ENCODE data around the gene THBD.

The THBD gene

DNA sequence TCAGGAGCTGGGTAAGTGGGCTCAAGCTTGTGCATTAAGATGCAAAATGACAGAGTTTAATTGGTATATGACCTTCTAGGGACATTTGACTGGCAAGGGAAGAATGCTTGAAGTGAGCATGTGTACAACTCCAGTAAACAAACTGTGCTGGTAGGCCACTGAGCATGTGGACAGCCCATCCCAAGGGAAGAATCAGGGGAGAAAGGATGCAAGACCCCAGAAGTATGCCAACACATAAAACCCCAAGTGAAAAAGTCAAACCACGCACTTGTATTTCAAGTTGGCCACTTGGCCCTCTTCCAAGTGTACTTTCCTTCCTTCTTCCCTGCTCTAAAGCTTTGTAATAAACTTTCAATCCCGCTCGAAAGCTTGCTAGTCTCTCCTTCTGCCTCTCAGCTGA lies 10.4 kb upstream of the THBD start:
- Histone ChIP-seq H3K36me3 (ENCODE audit: low read depth) (no peaks in the 10 kb centered on the region), H3K4me3 (ENCODE audit: severe bottlenecking) (no peak overlapping the region), H3K9me3 (ENCODE audit: severe bottlenecking) (no peaks in the 10 kb centered on the region), H3K27ac (ENCODE audit: poor library complexity, severe bottlenecking) (no peak overlapping the region), H3K4me1 (ENCODE audit: insufficient read depth, poor library complexity, severe bottlenecking) (no peaks in the 10 kb centered on the region), H3K27me3 (ENCODE audit: insufficient read depth, poor library complexity, severe bottlenecking) (no peaks in the 10 kb centered on the region)
- no peak for DNase-seq (ENCODE audit: low spot score)
- TF ChIP-seq, protein P1, sequence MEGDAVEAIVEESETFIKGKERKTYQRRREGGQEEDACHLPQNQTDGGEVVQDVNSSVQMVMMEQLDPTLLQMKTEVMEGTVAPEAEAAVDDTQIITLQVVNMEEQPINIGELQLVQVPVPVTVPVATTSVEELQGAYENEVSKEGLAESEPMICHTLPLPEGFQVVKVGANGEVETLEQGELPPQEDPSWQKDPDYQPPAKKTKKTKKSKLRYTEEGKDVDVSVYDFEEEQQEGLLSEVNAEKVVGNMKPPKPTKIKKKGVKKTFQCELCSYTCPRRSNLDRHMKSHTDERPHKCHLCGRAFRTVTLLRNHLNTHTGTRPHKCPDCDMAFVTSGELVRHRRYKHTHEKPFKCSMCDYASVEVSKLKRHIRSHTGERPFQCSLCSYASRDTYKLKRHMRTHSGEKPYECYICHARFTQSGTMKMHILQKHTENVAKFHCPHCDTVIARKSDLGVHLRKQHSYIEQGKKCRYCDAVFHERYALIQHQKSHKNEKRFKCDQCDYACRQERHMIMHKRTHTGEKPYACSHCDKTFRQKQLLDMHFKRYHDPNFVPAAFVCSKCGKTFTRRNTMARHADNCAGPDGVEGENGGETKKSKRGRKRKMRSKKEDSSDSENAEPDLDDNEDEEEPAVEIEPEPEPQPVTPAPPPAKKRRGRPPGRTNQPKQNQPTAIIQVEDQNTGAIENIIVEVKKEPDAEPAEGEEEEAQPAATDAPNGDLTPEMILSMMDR (IDR thresholded peaks at IDR 0.05; ENCODE audit: poor library complexity, severe bottlenecking), result no peak
- ATAC-seq (ENCODE audit: low read depth), result no peak

DNA sequence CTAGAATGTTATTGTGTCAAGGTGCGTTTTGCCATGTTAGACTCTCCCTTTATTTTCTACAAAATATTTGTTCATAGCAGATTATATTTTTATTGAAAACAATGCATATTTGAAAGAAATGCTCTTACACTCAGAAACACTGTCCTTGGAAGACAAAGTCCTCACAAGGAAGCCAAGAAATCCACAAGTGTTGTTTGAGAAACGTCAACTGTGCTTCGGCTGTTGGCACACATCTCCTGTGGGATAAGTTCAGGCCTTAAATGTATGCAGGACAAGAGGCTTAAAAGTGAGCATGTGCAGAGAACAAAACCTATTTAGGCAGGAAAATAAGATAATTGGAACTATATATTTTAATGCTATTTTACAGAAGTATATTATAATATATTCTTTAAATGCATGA lies 9.5 kb upstream of the THBD start:
- ATAC-seq (ENCODE audit: low read depth) (no peak), DNase-seq (ENCODE audit: low spot score) (no peak)
- H3K27ac ChIP-seq (ENCODE audit: poor library complexity, severe bottlenecking), result no peak overlapping the region
- H3K27me3 ChIP-seq (ENCODE audit: insufficient read depth, poor library complexity, severe bottlenecking), result no peaks in the 10 kb centered on the region
- no peaks in the 10 kb centered on the region for H3K4me1 ChIP-seq (ENCODE audit: insufficient read depth, poor library complexity, severe bottlenecking)
- H3K4me3 ChIP-seq (ENCODE audit: severe bottlenecking), result no peak overlapping the region
- H3K36me3 ChIP-seq (ENCODE audit: low read depth), result no peaks in the 10 kb centered on the region
- H3K9me3 ChIP-seq (ENCODE audit: severe bottlenecking), result no peaks in the 10 kb centered on the region
- TF ChIP-seq, protein P1 (IDR thresholded peaks at IDR 0.05; ENCODE audit: poor library complexity, severe bottlenecking), result no peak

DNA sequence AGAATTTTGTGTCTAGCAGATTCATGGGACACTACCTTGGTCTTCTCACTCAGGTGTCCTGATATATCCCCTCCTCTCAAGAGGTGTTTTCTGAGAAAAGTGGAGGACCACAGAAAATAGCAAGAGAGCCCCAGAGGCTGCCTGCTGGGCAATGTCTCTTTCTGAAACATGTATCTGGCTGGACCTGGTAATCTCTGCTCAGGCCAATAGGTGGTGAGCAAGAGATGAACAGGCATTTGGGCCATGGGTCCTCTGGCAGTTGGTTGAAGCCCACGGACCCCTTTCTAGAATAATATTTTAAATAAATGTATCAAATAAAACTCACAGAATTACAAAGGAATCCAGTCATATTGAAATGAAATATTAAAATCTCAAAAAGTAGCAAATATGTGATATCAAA lies 8.8 kb upstream of the THBD start:
- TF ChIP-seq, protein P1 (IDR thresholded peaks at IDR 0.05; ENCODE audit: poor library complexity, severe bottlenecking), result peak; percentile 19
- no peak overlapping the region for H3K4me3 ChIP-seq (ENCODE audit: severe bottlenecking)
- no peaks in the 10 kb centered on the region for H3K9me3 ChIP-seq (ENCODE audit: severe bottlenecking)
- no peaks in the 10 kb centered on the region for H3K27me3 ChIP-seq (ENCODE audit: insufficient read depth, poor library complexity, severe bottlenecking)
- H3K27ac ChIP-seq (ENCODE audit: poor library complexity, severe bottlenecking), result no peak overlapping the region
- H3K36me3 ChIP-seq (ENCODE audit: low read depth), result no peaks in the 10 kb centered on the region
- no peak for ATAC-seq (ENCODE audit: low read depth)
- DNase-seq (ENCODE audit: low spot score), result no peak
- no peaks in the 10 kb centered on the region for H3K4me1 ChIP-seq (ENCODE audit: insufficient read depth, poor library complexity, severe bottlenecking)

DNA sequence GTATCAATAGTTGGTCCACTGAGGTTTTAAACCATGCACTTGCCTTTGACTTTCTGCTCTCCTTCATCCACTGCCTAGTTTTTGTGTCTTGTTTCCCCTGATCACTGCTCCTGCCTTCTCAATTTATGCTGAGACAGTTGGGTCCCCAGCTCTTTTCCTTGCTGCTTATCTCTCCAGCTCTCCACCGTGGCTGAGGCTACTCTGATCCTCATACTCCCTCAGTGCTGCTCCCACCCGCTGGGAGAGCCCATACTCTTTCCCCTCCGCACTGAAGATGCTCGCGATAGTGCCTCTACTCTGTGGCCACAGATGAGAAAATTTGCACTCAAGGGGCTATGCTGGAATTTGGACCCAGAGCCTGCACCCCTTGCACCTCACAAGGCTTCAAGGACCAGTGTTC lies 3.4 kb upstream of the THBD start:
- no peaks in the 10 kb centered on the region for H3K36me3 ChIP-seq (ENCODE audit: low read depth)
- no peak for DNase-seq (ENCODE audit: low spot score)
- TF ChIP-seq, protein P1 (IDR thresholded peaks at IDR 0.05; ENCODE audit: poor library complexity, severe bottlenecking), result no peak
- no peak overlapping the region for H3K27ac ChIP-seq (ENCODE audit: poor library complexity, severe bottlenecking)
- H3K4me1 ChIP-seq (ENCODE audit: insufficient read depth, poor library complexity, severe bottlenecking), result no peaks in the 10 kb centered on the region
- no peak for ATAC-seq (ENCODE audit: low read depth)
- no peak overlapping the region for H3K4me3 ChIP-seq (ENCODE audit: severe bottlenecking)
- no peaks in the 10 kb centered on the region for H3K27me3 ChIP-seq (ENCODE audit: insufficient read depth, poor library complexity, severe bottlenecking)
- no peaks in the 10 kb centered on the region for H3K9me3 ChIP-seq (ENCODE audit: severe bottlenecking)

DNA sequence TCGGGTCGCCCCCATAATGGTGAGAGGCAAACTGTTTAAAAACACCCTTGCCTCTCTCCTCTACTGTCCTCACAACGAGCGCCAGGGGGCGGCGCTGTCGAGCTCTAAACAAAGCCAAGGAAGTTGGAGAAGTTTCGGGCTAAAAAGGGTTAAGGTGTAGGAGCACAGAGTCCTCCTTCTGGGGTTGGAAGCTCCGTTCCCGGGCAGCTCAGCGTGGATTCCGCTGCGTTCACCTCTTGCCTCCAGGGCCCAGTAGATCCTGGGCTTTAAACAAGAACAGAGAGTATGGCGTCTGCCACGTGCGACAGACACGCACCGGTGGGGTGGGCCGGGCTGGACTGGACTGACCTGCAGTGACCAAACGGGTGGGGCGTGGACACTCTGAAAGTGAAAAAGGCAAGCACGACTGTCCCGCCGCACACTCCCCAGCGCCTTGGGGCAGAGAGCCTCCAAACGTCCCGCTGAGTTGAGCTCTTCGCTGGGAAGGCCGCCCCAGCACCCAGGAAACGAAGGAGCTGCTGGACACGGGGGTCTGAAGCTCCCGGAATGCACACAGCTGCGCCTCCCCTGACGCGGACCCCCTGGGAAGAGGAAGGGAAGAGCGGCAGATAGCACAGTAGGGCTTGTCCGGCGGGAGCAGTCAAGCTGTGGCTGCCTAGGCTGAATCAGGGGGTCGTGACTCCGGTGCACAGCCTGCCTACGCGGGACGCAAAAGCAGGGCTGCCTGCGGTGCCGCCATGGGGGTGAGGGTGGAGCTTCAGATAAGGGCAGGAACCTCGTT lies 1.6 kb upstream of the THBD start:
- H3K27ac ChIP-seq (ENCODE audit: poor library complexity, severe bottlenecking), result peak overlapping the region; percentile 66
- ATAC-seq (ENCODE audit: low read depth), result no peak
- no peak for DNase-seq (ENCODE audit: low spot score)
- H3K4me1 ChIP-seq (ENCODE audit: insufficient read depth, poor library complexity, severe bottlenecking), result peaks cover 12% of the 10 kb centered on the region
- H3K36me3 ChIP-seq (ENCODE audit: low read depth), result peaks cover 15% of the 10 kb centered on the region
- TF ChIP-seq, protein P1 (IDR thresholded peaks at IDR 0.05; ENCODE audit: poor library complexity, severe bottlenecking), result peak; percentile 62
- H3K4me3 ChIP-seq (ENCODE audit: severe bottlenecking), result no peak overlapping the region
- no peaks in the 10 kb centered on the region for H3K9me3 ChIP-seq (ENCODE audit: severe bottlenecking)
- H3K27me3 ChIP-seq (ENCODE audit: insufficient read depth, poor library complexity, severe bottlenecking), result no peaks in the 10 kb centered on the region
